ENCODE measurements around the gene SLC22A23. TPM values are rescaled to one million over a fixed set of nuclear protein-coding genes. Genes with fewer than 3 reads are reported as not detected.
A peak's percentile ranks its signal among the peaks of the same experiment; 100 is the strongest.

SLC22A23 gene
- total RNA-seq, 1 experiment from 2014 or later, result 38.2 TPM

DNA sequence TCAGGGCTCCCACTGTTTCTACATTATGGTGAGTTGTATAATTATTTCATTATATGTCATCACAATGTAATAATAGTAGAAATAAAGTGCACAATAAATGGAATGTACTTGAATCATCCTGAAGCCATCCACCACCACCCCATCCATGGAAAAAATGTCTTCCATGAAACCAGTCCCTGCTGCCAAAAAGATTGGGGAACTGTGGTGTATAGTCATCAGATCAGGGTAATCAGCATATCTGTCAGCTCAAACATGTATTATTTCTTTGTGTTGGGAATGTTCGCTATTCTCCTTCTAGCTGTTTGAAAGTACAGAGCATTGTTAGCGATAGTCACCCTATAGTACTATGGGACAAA is 33.8 kb upstream of the SLC22A23 start:
- Mint-ChIP-seq H3K27me3 (ENCODE audit: low read depth) (peaks cover 25% of the 10 kb centered on the region), H3K4me1 (peaks cover 14% of the 10 kb centered on the region), H3K36me3 (no peaks in the 10 kb centered on the region), H3K4me3 (no peak overlapping the region), H3K27ac (no peak overlapping the region), H3K9me3 (peaks cover 11% of the 10 kb centered on the region; the same call in 1 of the 2 replicates)
- ATAC-seq (no peak), DNase-seq (ENCODE audit: low spot score) (no peak)
- TF ChIP-seq CREB1 (CRISPR knock-in tag; IDR thresholded peaks at IDR 0.05) (no peak), ZNF317 (CRISPR knock-in tag; IDR thresholded peaks at IDR 0.05; ENCODE audit: borderline replicate concordance, low read depth) (no peak), ZNF423 (CRISPR knock-in tag; IDR thresholded peaks at IDR 0.05) (no peak), CBFB (CRISPR knock-in tag; IDR thresholded peaks at IDR 0.05; ENCODE audit: low read depth) (no peak), IRF2 (CRISPR knock-in tag; IDR thresholded peaks at IDR 0.05; ENCODE audit: borderline replicate concordance, low read depth) (no peak)
- TF ChIP-seq, protein P1, sequence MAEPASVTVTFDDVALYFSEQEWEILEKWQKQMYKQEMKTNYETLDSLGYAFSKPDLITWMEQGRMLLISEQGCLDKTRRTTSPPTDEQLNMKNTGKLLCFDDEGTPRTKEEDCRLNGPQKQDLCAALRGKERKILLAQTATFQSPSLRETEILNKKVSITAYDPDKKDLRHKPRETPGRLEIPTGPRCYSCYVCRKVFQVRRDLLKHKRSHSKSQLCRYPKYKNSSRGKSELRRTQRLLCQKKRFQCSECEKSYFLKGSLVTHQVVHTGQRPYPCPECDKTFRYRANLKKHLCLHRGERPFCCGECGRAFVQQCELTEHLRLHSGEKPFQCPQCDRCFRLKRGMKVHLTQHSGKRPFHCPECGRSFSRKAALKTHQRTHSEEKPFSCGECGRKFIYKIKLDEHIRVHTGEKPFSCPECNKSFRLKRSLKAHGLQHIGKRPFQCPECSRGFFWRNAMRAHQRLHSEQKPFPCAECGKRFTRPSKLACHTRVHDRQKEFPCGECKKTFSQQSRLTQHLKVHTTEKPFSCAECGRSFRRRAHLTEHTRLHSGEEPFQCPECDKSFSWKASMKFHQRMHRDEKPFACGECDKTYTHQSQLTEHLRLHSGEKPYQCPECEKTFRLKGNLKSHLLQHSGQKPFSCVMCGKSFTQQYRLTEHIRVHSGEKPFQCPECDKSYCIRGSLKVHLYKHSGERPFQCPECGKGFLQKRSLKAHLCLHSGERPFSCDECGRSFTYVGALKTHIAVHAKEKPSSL (CRISPR knock-in tag; conservative IDR thresholded peaks at IDR 0.05), result no peak
- ChIA-PET CTCF (no interaction called here), POLR2A (no interaction called here)

DNA sequence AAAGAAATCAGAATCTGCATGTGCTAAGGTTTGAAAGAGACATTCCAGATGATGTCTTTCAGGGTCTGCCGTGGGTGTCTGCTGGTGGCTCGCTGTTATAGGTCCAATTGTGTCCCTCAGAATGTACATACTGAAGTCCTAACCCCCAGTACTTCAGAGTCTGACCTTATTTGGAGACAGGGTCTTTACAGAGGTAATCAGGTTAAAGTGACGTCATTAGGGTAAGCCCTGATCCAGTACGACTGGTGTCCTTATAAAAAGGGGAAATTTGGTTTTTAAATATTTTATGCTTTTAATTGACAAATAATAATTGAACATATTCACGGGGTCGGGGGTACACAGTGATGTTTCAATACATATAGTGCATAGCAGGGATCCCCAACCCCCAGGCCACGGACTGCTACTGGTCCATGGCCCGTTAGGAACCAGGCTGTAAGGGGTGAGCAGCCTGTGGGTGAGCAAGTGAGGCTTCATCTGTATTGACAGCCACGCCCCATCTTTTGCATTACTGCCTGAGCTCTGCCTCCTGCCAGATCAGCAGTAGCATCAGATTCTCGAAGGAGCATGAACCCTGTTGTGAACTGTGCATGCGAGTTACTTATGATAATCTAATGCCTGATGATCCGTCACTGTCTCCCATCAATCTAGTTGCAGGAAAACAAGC is 33.2 kb upstream of the SLC22A23 start:
- DNase-seq (ENCODE audit: low spot score) (no peak), ATAC-seq (no peak)
- ChIA-PET CTCF (interaction anchor here (0.6 to 1.0 kb wide), 2 partner anchors 11 to 359 kb away, joined by 3 to 4 read pairs; no protein-coding TSS in a partner anchor), POLR2A (no interaction called here)
- Mint-ChIP-seq H3K27me3 (ENCODE audit: low read depth) (peaks cover 25% of the 10 kb centered on the region), H3K27ac (no peak overlapping the region), H3K4me3 (no peak overlapping the region), H3K36me3 (no peaks in the 10 kb centered on the region), H3K4me1 (peaks cover 14% of the 10 kb centered on the region), H3K9me3 (peaks cover 8% of the 10 kb centered on the region; the same call in 1 of the 2 replicates)
- TF ChIP-seq, protein P2, sequence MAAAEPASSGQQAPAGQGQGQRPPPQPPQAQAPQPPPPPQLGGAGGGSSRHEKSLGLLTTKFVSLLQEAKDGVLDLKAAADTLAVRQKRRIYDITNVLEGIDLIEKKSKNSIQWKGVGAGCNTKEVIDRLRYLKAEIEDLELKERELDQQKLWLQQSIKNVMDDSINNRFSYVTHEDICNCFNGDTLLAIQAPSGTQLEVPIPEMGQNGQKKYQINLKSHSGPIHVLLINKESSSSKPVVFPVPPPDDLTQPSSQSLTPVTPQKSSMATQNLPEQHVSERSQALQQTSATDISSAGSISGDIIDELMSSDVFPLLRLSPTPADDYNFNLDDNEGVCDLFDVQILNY (CRISPR knock-in tag; IDR thresholded peaks at IDR 0.05), result no peak
- no peak for TF ChIP-seq TEAD1 (CRISPR knock-in tag; IDR thresholded peaks at IDR 0.05)
- TF ChIP-seq GTF2I (CRISPR knock-in tag; conservative IDR thresholded peaks at IDR 0.05), result no peak
- TF ChIP-seq, protein P3, sequence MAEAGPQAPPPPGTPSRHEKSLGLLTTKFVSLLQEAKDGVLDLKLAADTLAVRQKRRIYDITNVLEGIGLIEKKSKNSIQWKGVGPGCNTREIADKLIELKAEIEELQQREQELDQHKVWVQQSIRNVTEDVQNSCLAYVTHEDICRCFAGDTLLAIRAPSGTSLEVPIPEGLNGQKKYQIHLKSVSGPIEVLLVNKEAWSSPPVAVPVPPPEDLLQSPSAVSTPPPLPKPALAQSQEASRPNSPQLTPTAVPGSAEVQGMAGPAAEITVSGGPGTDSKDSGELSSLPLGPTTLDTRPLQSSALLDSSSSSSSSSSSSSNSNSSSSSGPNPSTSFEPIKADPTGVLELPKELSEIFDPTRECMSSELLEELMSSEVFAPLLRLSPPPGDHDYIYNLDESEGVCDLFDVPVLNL (CRISPR knock-in tag; IDR thresholded peaks at IDR 0.05; ENCODE audit: borderline replicate concordance, low read depth), result no peak
- no peak for TF ChIP-seq NR2C2 (CRISPR knock-in tag; IDR thresholded peaks at IDR 0.05)
- TF ChIP-seq, protein P4, sequence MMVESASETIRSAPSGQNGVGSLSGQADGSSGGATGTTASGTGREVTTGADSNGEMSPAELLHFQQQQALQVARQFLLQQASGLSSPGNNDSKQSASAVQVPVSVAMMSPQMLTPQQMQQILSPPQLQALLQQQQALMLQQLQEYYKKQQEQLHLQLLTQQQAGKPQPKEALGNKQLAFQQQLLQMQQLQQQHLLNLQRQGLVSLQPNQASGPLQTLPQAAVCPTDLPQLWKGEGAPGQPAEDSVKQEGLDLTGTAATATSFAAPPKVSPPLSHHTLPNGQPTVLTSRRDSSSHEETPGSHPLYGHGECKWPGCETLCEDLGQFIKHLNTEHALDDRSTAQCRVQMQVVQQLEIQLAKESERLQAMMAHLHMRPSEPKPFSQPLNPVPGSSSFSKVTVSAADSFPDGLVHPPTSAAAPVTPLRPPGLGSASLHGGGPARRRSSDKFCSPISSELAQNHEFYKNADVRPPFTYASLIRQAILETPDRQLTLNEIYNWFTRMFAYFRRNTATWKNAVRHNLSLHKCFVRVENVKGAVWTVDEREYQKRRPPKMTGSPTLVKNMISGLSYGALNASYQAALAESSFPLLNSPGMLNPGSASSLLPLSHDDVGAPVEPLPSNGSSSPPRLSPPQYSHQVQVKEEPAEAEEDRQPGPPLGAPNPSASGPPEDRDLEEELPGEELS (CRISPR knock-in tag; IDR thresholded peaks at IDR 0.05), result no peak
- no peak for TF ChIP-seq FOXK1 (CRISPR knock-in tag; IDR thresholded peaks at IDR 0.05)
- TF ChIP-seq HMGA2 (CRISPR knock-in tag; IDR thresholded peaks at IDR 0.05), result no peak

DNA sequence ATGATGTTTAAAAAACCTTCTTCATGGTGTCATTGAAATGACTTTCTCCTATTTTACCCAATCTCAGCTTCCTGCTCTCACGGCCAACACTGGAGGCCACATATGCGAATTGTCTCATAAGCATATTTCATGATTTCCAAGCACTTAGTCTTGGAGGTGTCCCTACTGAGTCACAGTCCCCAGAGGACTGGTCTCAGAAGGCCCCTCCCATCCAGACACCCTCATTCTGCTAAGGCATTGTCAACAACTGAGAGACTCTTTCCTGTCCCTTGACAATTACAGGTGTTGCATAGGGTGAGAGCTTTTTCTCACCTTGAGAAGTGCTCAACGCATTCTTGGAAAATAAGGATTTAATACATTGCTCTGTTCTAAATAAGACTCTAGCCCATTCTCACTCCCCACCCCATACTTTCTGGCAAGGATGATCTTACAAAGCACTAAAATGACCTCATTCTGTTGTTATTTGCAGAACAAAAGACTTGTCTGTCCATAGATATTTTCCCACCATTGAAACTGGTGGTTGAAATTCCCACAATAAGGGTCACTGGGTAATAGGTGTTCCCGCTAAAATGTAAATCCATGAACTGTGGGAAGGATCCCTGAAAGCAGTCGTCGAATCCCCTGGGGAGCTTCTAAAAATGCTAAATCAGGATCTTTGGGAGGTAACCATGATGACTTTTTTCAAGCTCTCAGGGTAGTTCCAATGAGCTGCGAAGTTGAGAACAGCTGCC is 32.3 kb upstream of the SLC22A23 start:
- Mint-ChIP-seq H3K4me3 (no peak overlapping the region), H3K4me1 (peaks cover 14% of the 10 kb centered on the region), H3K27me3 (ENCODE audit: low read depth) (peaks cover 25% of the 10 kb centered on the region), H3K9me3 (0 out of 2 replicates have a peak, but pooled peaks cover 4% of the 10 kb centered on the region), H3K36me3 (no peaks in the 10 kb centered on the region), H3K27ac (peak overlapping the region; percentile 88; the same call in 1 of the 2 replicates)
- ATAC-seq, result peak; percentile 38
- CTCF ChIA-PET, result interaction anchor here (0.6 to 1.0 kb wide), 2 partner anchors 12 to 360 kb away, joined by 3 to 4 read pairs; no protein-coding TSS in a partner anchor
- POLR2A ChIA-PET, result no interaction called here
- no peak for DNase-seq (ENCODE audit: low spot score)
- no peak for TF ChIP-seq ELF4 (CRISPR knock-in tag; IDR thresholded peaks at IDR 0.05; ENCODE audit: low read depth)
- TF ChIP-seq TCF7 (CRISPR knock-in tag; IDR thresholded peaks at IDR 0.05; ENCODE audit: low read depth), result no peak
- TF ChIP-seq, protein P5, sequence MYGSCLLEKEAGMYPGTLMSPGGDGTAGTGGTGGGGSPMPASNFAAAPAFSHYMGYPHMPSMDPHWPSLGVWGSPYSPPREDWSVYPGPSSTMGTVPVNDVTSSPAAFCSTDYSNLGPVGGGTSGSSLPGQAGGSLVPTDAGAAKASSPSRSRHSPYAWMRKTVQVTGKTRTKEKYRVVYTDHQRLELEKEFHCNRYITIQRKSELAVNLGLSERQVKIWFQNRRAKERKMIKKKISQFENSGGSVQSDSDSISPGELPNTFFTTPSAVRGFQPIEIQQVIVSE (CRISPR knock-in tag; IDR thresholded peaks at IDR 0.05; ENCODE audit: borderline replicate concordance), result no peak
- TF ChIP-seq JAZF1 (CRISPR knock-in tag; IDR thresholded peaks at IDR 0.05), result no peak
- no peak for TF ChIP-seq TP53 (CRISPR knock-in tag; IDR thresholded peaks at IDR 0.05)
